HK-2 (cell line): ENCODE measurements around the gene FBXL5.

Experiments
- DNase-seq: peaks from one replicate; pipeline ENCODE4 v3.0.0-alpha.2; 2018; ENCODE audit not compliant: unreplicated experiment

Gene FBXL5

GRCh38 chr4:15676039-15676438 is 20.9 kb upstream of the FBXL5 start:
- DNase-seq: no peak

DNA sequence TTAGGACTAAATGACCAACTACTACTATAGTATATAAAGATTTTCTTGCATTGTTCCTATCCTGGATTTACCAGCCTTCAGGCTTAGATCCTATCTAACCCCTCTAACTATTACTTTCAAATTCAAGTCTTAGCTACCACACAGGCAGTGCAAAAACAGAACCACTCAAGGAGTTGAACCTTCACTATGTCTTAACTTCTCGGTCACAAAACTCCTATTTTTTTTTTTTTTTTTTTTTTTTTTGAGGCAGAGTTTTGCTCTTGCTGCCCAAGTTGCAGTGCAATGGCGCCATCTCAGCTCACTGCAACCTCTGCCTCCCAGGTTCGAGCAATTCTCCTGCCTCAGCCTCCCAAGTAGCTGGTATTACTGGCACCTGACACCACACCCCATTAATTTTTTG is 20.2 kb upstream of the FBXL5 start:
- DNase-seq: no peak

- no peak for DNase-seq
Observed at GRCh38 chr4:15674926-15675325, 19.8 kb upstream of the FBXL5 start.

GRCh38 chr4:15674046-15674445 is 18.9 kb upstream of the FBXL5 start:
- no peak for DNase-seq

GRCh38 chr4:15673337-15673736 is 18.2 kb upstream of the FBXL5 start:
- no peak for DNase-seq

GRCh38 chr4:15672101-15672500 is 16.9 kb upstream of the FBXL5 start:
- DNase-seq: no peak

GRCh38 chr4:15670576-15670975 is 15.4 kb upstream of the FBXL5 start:
- no peak for DNase-seq

GRCh38 chr4:15668566-15669435 is 13.6 kb upstream of the FBXL5 start:
- DNase-seq: no peak

GRCh38 chr4:15667006-15667405 is 11.8 kb upstream of the FBXL5 start:
- DNase-seq: no peak

- DNase-seq: no peak
Observed at GRCh38 chr4:15665753-15666365, 10.7 kb upstream of the FBXL5 start.

- DNase-seq: no peak
Observed at GRCh38 chr4:15659768-15660570, 4.8 kb upstream of the FBXL5 start.

- DNase-seq: no peak
Observed at GRCh38 chr4:15658781-15659180, 3.6 kb upstream of the FBXL5 start.

- no peak for DNase-seq
Observed at GRCh38 chr4:15658136-15658770, 3.1 kb upstream of the FBXL5 start.

GRCh38 chr4:15657366-15657765 is 2.2 kb upstream of the FBXL5 start:
- DNase-seq: no peak

- no peak for DNase-seq
Observed at GRCh38 chr4:15656038-15656470, 897 bp upstream of the FBXL5 start.

DNA sequence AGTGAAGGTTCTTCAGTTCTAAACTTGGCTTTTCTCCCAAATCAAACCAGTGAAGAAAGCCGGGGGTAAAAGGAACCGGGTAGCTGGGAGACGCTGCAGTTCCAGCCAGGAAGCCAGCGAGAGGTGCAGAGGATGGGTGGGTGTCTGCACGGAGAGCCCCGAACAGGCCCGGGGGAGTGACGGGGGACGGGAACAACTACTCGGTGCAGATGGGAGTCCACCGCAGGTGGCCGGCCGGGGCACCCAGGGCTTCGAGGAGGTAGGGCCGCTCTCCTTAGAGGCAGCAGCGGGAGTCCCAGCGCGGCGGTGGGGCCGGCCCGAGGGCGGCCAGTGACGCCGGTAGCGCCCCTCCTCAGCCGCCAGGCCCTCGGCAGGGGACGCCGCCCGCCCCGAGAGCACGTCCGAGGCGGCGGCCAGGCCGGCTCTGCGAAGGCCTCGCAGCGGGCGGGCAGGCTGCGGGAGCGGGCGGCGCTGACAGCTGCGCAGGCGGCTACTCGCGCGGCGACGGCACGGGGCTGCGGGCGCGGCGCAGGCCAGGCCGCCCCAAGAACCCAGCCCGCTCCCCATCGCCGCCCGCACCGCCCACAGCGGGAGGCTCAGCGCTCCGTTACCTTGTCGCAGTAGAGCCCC is 449 bp downstream of the FBXL5 start:
- DNase-seq: peak; percentile 63

DNA sequence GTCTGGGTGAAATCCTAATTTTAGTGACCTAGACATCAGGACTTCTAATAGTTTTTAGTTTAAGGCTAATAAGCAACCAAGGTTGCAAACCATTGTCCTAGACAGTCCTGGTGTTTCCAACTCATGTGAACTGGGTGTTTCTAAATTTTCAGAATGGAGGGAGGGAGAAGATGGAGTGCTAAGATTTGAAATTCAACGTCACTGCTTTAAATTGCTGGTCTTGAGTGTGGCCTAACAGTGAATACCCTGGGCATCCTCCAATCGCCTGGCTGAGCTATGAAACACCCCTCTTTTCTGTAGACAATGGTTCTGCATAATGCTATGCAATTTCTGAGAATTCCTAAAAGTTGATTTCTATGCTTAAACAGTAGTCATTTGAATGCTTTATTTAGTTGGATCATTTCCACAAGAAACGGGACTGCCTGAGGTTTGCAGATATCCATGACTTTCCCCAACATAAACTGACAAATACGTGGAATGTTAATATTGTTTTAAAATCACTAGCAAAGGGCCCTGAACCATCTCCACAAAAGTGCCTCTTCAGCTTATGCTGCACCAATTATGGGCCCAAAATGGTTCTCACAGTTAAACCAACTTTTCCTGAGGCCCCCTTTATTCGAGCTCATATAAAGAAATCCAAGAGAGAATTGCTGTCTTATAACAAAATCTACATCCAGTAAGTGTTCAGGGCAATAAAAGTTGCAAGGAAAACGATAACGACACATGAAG is 1.1 kb downstream of the FBXL5 start:
- peak; percentile 14 for DNase-seq

GRCh38 chr4:15653420-15653819 is 1.7 kb downstream of the FBXL5 start:
- DNase-seq: no peak

DNA sequence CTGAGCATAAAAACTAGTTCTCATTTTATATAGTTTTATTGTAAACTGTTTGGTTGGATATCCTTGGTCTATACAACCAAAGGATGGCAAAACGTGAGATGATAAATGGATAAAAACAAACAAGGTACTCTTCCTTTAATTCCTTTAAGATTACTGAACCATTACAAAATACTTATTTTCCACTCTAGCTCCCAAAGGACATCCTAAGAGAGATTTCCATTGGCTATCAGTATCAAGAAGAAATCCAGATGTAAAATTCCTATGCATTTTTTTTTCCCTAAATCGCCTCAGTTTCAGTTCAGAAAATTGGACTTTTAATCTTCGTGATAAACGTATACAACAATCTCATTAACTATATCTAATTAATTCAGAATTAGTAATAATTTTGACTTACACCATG is 2.3 kb downstream of the FBXL5 start:
- DNase-seq: no peak

- DNase-seq: no peak
Observed at GRCh38 chr4:15652191-15652590, 3.0 kb downstream of the FBXL5 start.

DNA sequence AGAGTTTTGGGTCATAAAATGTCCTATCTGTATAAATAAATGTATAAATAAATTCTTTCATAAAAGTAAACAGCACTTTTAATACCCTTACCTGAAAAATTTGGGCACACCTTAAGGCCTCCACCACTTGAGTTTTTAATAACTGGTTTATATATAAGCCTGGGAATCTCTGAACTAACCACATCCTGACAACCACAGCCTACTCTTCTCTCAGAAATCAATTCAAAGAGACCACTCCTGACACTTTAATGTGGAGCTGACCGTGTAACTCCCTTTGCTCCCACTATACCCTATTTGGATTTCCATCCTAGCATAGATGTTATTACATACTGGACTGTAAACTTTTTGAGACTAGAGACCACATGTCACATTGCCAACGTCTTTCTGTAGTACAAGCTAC is 3.5 kb downstream of the FBXL5 start:
- DNase-seq: no peak
